GM23248 (cell line): ENCODE measurements around the gene HNF1A. TPM values are rescaled to one million over a fixed set of nuclear protein-coding genes. Genes with fewer than 3 reads are reported as not detected.
A peak's percentile ranks its signal among the peaks of the same experiment; 100 is the strongest.

ENCODE experiments used
- DNase-seq: peaks from one replicate; pipeline ENCODE4 v3.0.0-alpha.2; 2015
- H2AFZ ChIP-seq: fragments of 200-600 bp; sonication (generic); 2 replicates; pipeline ENCODE4 v1.6.1; 2016; ENCODE audit warnings: antibody characterized with exemption
- H3F3A ChIP-seq: fragments of 200-600 bp; sonication (generic); 2 replicates; pipeline ENCODE4 v1.6.1; 2016; ENCODE audit warnings: mild to moderate bottlenecking, antibody characterized with exemption, mixed run types; ENCODE audit not compliant: insufficient read depth
- H3K27ac ChIP-seq: fragments of 200-600 bp; sonication (generic); 2 replicates; pipeline ENCODE4 v1.5.1; 2016; ENCODE audit warnings: mild to moderate bottlenecking
- H3K27me3 ChIP-seq: fragments of 200-600 bp; sonication (generic); replicated peaks from 2 replicates; pipeline ENCODE4 v1.6.1; 2016; ENCODE audit warnings: mild to moderate bottlenecking; ENCODE audit not compliant: insufficient read depth
- H3K36me3 ChIP-seq: fragments of 200-600 bp; sonication (generic); 2 replicates; pipeline ENCODE4 v1.6.1; 2016; ENCODE audit warnings: low read depth, mild to moderate bottlenecking
- H3K4me1 ChIP-seq: fragments of 200-600 bp; sonication (generic); 2 replicates; pipeline ENCODE4 v1.6.1; 2016; ENCODE audit warnings: mild to moderate bottlenecking; ENCODE audit not compliant: insufficient read depth
- H3K4me2 ChIP-seq: fragments of 200-600 bp; sonication (generic); one replicate; pipeline ENCODE4 v1.6.1; 2016; ENCODE audit warnings: mild to moderate bottlenecking; ENCODE audit not compliant: unreplicated experiment
- H3K4me3 ChIP-seq: fragments of 200-600 bp; sonication (generic); 2 replicates; pipeline ENCODE4 v1.5.1; 2016; ENCODE audit warnings: mild to moderate bottlenecking
- H3K79me2 ChIP-seq: fragments of 200-600 bp; sonication (generic); 2 replicates; pipeline ENCODE4 v1.6.1; 2016; ENCODE audit warnings: mild to moderate bottlenecking; ENCODE audit not compliant: insufficient read depth
- H3K9ac ChIP-seq: fragments of 200-600 bp; sonication (generic); 2 replicates; pipeline ENCODE4 v1.6.1; 2016; ENCODE audit warnings: mild to moderate bottlenecking
- H3K9me2 ChIP-seq: fragments of 200-600 bp; sonication (generic); 2 replicates; pipeline ENCODE4 v1.6.1; 2016; ENCODE audit warnings: mixed run types, mild to moderate bottlenecking, moderate library complexity; ENCODE audit not compliant: insufficient read depth
- H3K9me3 ChIP-seq: fragments of 200-600 bp; sonication (generic); one replicate; pipeline ENCODE4 v1.6.1; 2017; ENCODE audit warnings: low read depth
- H4K20me1 ChIP-seq: fragments of 200-600 bp; sonication (generic); 2 replicates; pipeline ENCODE4 v1.6.0; 2016; ENCODE audit not compliant: insufficient read depth
- EZH2 ChIP-seq: fragments of 200-600 bp; sonication (generic); IDR thresholded peaks from 2 replicates; pipeline ENCODE4 v1.6.1; 2018; ENCODE audit warnings: antibody characterized with exemption, mild to moderate bottlenecking; ENCODE audit not compliant: insufficient read depth, poor library complexity, severe bottlenecking
- EZH2phosphoT487 ChIP-seq: fragments of 200-600 bp; sonication (generic); IDR thresholded peaks from 2 replicates; pipeline ENCODE4 v1.6.1; 2018; ENCODE audit warnings: antibody characterized with exemption, moderate library complexity, mild to moderate bottlenecking, low read depth; ENCODE audit not compliant: insufficient read depth
- WGBS, 2 experiments: methylation state at CpG; one replicate each; pipeline ENCODE4 v1.1.6; 2015 to 2017; ENCODE audit warnings: low lambda C conversion rate in 2 of 2, low coverage in 1 of 2; ENCODE audit errors: missing lambda C conversion rate in 2 of 2; 5-methylcytosine and 5-hydroxymethylcytosine counted together
- in situ Hi-C: fragments of 300-500 bp; cut with MboI; formaldehyde crosslinking; loops from 2 replicates; pipeline ENCODE4 v1.15.0; 2020
- polyA plus RNA-seq: library from polyadenylated mRNA; unstranded; fragments of >200 nt; fragmentation: Nextera tagmentation; extraction: Ambion mirVana; gene quantifications from 2 replicates; pipeline ENCODE4 v1.2.1, GENCODE V29; 2016
- total RNA-seq: library from RNA; depleted of rRNA; stranded (reverse); fragments of >200 nt; shearing (Covaris generic); gene quantifications from 2 replicates; pipeline ENCODE4 v1.2.3, GENCODE V29; 2014

HNF1A gene
- total and polyA plus RNA-seq, 2 experiments from 2014 or later, result not detected

DNA sequence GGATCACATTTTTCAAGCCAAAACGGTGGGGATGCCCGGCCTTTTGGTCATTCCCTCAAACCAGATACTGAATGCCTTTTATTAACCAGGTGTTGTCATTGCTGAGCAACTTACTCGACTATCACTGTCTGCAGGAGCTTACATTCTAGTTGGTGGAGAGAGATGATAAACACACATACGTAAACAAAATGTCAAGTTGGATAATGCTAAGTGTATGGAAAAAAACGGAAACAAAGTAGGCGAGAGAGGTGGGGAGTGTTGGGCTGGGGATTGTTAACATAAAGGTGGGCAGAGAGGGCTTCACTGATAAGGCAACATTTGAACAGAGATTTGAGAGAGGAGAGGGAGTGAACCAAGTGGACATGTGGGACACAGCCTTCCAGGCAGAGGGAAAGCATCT, 33.5 kb downstream of the HNF1A start:
- no peak overlapping the region for H3K4me2 ChIP-seq
- peaks cover 5% of the 10 kb centered on the region; the same call in 1 of the 2 replicates for H3K36me3 ChIP-seq
- H4K20me1 ChIP-seq, result no peaks in the 10 kb centered on the region
- no peak for DNase-seq
- H3K79me2 ChIP-seq, result peaks cover 25% of the 10 kb centered on the region
- H3K9ac ChIP-seq, result no peak overlapping the region
- H3K4me3 ChIP-seq, result no peak overlapping the region
- no peak overlapping the region for H3K27ac ChIP-seq
- no peak for TF ChIP-seq EZH2
- no peak for TF ChIP-seq EZH2phosphoT487
- in situ Hi-C loops, result no loop called here
- H3K9me2 ChIP-seq, result no peaks in the 10 kb centered on the region
- no peaks in the 10 kb centered on the region for H3F3A ChIP-seq
- 83 to 89% methylated on average over 6 of the region's 6 CpGs for WGBS, 2 experiments
- H3K27me3 ChIP-seq, result no peaks in the 10 kb centered on the region
- no peaks in the 10 kb centered on the region for H3K9me3 ChIP-seq
- no peak overlapping the region for H2AFZ ChIP-seq
- H3K4me1 ChIP-seq, result no peaks in the 10 kb centered on the region

DNA sequence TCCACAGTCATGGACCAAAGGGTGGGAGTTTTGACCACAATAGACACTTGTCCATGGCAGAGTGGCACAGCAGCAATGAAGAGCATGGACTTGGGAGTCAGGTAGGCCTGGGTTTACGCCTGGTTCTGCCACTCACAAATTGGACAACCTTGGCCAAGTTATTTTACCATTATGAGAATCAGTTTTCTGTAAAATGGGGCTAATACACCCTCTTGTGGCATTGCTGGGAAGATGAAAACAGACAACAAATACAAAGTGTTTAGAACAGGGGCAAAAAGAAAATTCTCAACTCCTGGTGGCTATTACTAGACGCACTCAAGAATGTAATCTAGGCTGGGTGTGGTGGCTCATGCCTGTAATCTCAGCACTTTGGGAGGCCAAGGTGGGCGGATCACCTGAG, 35.4 kb downstream of the HNF1A start:
- H3K4me1 ChIP-seq, result no peaks in the 10 kb centered on the region
- no peaks in the 10 kb centered on the region for H3K9me2 ChIP-seq
- H3K4me2 ChIP-seq, result no peak overlapping the region
- peaks cover 5% of the 10 kb centered on the region; the same call in 1 of the 2 replicates for H3K36me3 ChIP-seq
- no peak overlapping the region for H3K27ac ChIP-seq
- no peak overlapping the region for H3K4me3 ChIP-seq
- no peaks in the 10 kb centered on the region for H3K9me3 ChIP-seq
- TF ChIP-seq EZH2, result no peak
- no peak for TF ChIP-seq EZH2phosphoT487
- no peaks in the 10 kb centered on the region for H3F3A ChIP-seq
- no peaks in the 10 kb centered on the region for H3K27me3 ChIP-seq
- 78 to 79% methylated on average over 3 of the region's 3 CpGs for WGBS, 2 experiments
- H3K79me2 ChIP-seq, result peaks cover 25% of the 10 kb centered on the region
- no peak overlapping the region for H2AFZ ChIP-seq
- DNase-seq, result no peak
- H3K9ac ChIP-seq, result no peak overlapping the region
- in situ Hi-C loops, result no loop called here
- H4K20me1 ChIP-seq, result no peaks in the 10 kb centered on the region

DNA sequence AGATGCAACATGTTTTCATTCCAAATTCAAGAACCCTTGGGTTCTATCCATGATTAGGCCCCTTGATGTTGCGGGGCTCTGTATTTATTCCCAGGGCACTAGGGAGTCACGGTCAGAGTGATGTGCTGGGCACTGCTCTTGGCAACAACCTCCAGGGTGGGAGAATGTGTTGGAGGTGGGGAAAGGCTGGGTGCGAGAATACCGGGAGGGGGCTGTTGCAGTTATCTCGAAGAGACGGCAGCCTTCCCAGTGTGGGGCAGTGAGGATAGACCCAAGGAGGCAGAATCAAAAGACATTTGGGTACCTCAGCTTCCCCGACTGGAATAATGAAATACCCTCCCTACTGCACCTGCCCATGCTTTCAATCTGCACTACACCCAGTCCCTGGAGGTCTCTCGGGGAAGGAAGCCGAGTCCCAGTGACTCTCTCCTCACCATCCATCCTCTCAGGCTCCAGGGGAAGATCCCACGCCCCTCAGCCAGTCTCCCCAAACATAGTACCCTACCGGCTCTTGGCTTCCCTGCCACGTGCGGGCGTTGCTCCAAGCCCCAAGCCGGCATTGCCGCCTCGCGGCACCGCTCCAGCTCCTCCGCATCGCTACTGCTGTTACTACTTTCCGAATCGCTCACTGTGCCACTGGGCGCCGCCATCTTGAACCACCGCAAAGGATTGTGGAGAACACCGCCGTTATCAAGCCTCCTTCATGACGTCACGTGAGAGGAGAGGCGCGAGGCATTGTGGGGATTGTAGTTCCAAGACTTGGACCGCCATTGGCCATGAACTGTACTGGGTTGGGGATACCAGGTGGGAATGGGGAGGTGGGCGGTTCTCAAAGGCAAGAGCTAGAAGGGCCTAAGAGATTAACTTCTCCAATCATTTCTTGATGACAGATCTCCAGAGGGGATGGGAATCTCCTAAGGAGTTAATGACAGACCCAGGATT, 37.8 kb downstream of the HNF1A start, which contains the start of gene C12orf43:
Gene C12orf43, minus strand, starts transcription at position 663 of the 942 bp plus-strand sequence. Its CDS starts 13 bp downstream, at position 650.
- no peak for TF ChIP-seq EZH2phosphoT487
- TF ChIP-seq EZH2, result no peak
- Histone ChIP-seq H3K27me3 (no peaks in the 10 kb centered on the region), H3K9me3 (no peaks in the 10 kb centered on the region), H3K9ac (peak within 1 kb of the TSS; percentile 90), H3K27ac (peak within 1 kb of the TSS; percentile 51), H2AFZ (peak within 1 kb of the TSS; percentile 84), H3K9me2 (no peaks in the 10 kb centered on the region), H3F3A (no peaks in the 10 kb centered on the region), H3K4me3 (peak within 1 kb of the TSS; percentile 91), H3K79me2 (peaks cover 25% of the 10 kb centered on the region), H3K4me1 (no peaks in the 10 kb centered on the region), H4K20me1 (no peaks in the 10 kb centered on the region), H3K36me3 (no peaks in the 10 kb centered on the region), H3K4me2 (peak within 1 kb of the TSS; percentile 98)
- WGBS, 2 experiments, result 1 to 2% methylated on average over 34 of the region's 34 CpGs
- in situ Hi-C loops, result no loop called here
- peak; percentile 97 for DNase-seq

DNA sequence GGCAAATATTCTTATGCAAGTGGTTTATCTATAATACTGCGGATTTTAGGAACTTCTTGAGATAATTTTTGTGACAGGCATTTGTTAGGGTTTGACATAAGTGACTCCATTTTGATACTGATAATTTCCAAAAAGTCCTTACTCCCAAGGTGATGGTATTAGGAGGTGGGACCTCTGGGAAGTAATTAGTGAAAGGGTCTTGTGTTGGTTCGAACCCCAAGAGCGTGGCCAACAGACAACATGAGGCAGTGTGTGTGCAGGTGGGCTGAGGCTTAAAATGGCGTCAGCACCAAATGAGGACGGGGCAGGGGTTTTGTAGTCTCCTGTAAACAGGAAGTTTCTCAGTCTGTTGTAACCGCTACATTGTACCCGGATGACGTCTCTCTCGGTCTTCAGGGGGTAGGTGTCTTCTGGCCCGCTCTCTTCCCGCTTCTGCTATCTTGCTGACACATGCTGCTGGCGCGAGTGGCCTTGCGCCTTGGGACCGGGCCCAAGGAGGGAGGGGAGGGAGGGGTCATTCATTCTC, 39.7 kb downstream of the HNF1A start:
- Histone ChIP-seq H4K20me1 (no peaks in the 10 kb centered on the region), H3K4me2 (no peak overlapping the region), H3K4me3 (no peak overlapping the region), H3K4me1 (no peaks in the 10 kb centered on the region), H3K36me3 (no peaks in the 10 kb centered on the region), H2AFZ (no peak overlapping the region), H3K9me3 (no peaks in the 10 kb centered on the region), H3K9me2 (no peaks in the 10 kb centered on the region), H3K79me2 (peaks cover 24% of the 10 kb centered on the region), H3K27me3 (no peaks in the 10 kb centered on the region), H3K9ac (no peak overlapping the region), H3F3A (no peaks in the 10 kb centered on the region), H3K27ac (no peak overlapping the region)
- DNase-seq, result no peak
- in situ Hi-C loops, result no loop called here
- WGBS, 2 experiments, result 89 to 93% methylated on average over 15 of the region's 15 CpGs
- TF ChIP-seq EZH2 (no peak), EZH2phosphoT487 (no peak)
